Stimulated activated CD4-positive, alpha-beta T cell treated with anti-CD3 and anti-CD28 coated beads, TNF-alpha, amount 100 ng/mL, for 4 hours (primary cell): ENCODE data around the gene CTNNA2.

Experiments
- DNase-seq, 3 experiments: peaks; one replicate each; pipeline ENCODE4 v3.0.0-alpha.2; 2020; ENCODE audit warnings: low read depth in 3 of 3

Gene CTNNA2

DNA sequence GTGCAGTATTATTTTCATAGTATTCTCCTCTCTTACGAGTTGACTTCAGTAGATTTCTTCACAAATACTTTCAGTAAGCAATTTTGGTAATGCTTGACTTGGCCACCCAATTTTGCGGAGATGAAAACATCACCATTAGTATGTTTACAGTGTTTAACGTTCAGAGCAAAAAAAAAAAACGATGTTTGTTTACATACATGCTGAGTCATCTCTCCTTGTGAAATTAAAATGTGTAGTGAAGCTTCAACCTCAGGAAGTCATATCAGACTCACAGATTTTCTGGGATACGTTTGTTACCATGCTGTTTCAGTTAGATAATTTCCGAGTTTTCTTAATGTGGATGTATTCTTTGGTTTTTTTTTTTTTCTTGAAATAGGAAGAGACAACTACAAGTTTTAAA, 100.1 kb downstream of the CTNNA2 start:
- no peak for DNase-seq

GRCh38 chr2:79619442-79619841, 106.6 kb downstream of the CTNNA2 start:
- no peak for DNase-seq

DNA sequence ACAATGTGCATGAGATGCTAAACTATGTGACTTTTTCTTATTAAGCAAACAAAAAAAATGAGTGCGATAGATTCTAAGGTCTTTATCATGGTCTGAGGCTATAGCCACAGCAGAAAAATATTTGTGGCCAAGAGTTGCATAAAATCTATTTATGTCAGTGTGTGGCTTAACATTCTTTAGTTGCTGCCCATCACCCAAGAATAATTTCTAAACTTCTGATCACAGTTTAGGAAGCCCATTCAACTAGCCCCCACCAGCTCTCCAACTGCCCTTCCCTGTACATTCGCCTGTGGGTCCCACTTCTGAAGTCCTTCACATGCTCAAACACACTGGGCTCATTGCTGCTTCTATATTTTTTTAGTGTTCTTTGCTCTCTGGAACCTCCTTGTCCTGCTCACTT, 107.1 kb downstream of the CTNNA2 start:
- DNase-seq: no peak

- DNase-seq: no peak
These were observed 107.8 kb downstream of the CTNNA2 start for GRCh38 chr2:79620679-79621078.

DNA sequence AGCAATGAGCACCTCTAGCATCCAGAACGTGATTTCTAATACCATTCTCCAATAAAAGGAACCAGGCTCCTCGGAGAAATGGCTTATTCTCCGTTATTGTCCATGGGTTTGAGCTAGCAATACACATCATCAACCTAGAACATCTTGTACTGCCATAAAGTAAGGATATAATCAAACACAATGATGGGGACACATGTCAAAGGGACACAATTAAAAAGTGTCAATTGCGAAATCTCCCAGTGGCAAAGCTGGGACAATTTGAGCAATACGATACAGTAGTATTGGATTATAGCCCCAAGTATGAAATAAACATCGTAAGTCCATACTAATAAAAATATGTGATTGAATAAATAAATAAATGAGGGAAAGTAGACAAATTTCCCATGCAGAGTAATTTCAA, 108.4 kb downstream of the CTNNA2 start:
- no peak for DNase-seq

GRCh38 chr2:79621755-79622154, 108.9 kb downstream of the CTNNA2 start:
- DNase-seq: no peak

DNA sequence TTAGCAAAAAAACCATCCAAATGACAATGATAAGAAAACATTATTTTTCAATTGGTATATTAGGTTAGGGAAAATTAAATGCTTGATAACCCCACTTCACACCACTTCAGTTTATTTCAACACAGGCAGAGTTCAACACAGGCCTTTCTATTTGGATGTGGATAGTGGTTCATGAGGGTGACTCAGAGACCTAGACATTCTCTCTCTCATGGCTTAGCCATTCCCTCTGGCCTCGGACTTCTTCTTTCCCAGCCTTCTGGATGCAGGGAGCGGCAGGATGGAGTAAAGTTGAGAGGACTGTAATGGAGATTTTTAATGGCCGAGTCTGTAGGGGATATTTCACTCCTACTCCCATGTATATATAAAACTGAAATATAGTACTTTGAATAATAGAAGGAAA, 109.7 kb downstream of the CTNNA2 start:
- DNase-seq: no peak

GRCh38 chr2:79627237-79627636, 114.4 kb downstream of the CTNNA2 start:
- no peak for DNase-seq

GRCh38 chr2:79630060-79630459, 117.2 kb downstream of the CTNNA2 start:
- no peak for DNase-seq

- no peak for DNase-seq
These were observed 118.2 kb downstream of the CTNNA2 start for GRCh38 chr2:79630972-79631557.

- no peak for DNase-seq
These were observed 125.6 kb downstream of the CTNNA2 start for GRCh38 chr2:79638410-79638809.

- no peak for DNase-seq
These were observed 126.1 kb downstream of the CTNNA2 start for GRCh38 chr2:79638954-79639353.

- no peak for DNase-seq
These were observed 127.2 kb downstream of the CTNNA2 start for GRCh38 chr2:79640001-79640400.

DNA sequence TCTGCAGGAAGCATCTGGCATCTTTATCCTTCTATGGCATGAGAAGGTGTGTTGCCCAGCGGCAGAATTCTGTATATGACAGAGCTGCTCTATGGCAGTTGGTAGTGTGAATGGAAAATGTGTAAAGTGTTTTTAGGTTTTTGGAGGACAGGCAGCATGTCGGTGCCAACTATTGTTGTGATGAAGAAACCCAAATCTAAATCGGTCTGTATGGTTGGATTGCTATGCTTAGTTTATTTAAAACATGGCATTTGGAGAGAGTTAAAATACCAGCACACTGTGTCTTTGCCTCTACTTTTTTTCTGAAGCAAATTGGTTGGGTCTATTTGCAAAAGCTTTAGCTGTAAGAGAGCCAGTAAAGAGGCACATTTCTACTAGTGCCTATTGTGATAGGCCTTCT, 136.7 kb downstream of the CTNNA2 start:
- DNase-seq: no peak

DNA sequence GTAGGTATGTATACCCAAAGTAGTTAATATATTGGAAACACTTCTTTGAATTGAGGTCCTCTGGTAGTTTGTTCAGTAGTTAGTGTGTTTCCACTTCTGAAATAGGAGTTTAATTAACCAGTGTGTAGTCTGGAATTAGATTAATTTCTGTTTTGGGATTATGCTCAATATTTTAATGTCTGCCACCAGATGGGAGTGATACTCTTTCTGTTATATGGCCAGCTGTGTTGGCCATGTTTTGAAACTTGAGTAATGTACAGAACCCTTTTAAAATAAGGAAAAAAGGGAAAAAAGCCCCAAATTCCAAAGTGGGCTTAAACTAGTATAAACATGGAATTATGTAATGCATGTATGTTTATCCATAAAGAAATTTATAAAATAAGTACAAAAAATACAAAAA, 147.7 kb downstream of the CTNNA2 start:
- DNase-seq: no peak

DNA sequence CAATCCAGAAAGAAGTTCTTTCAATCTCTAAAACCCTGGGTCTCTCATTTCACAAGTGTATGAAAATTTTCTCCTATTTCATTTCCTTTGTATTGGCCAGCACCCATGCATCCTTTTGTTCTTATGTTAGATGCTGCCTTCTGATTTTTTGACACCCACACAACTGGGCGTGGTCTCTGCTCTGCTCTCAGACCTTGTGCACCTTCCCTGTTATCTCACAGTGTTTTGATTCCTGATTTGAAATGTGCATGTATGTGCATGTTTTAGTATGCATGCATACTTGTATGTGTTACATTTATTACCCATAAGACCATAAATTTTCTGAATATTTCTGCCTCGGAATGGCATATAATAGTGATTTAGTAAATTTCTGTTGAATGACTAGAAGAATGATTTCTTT, 152.2 kb downstream of the CTNNA2 start:
- no peak for DNase-seq

DNA sequence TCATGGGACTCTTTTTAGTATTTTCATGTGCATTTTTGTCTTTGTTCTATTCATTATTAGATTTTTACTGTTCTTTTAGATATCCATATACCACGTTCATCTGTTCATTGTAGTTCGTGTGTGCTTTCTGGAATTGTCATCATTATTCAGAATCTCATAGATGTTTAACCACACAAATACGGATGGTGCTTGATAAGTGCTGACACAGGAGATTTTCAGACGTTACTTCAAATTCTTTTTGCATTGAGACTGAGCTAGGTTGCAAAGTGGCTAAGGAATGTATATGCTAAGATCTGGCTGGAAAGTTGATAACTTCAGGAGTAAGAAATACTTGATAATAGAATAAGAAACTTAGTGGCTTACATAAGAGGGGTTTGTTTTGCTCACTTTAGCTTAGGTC, 153.6 kb downstream of the CTNNA2 start:
- DNase-seq: no peak

DNA sequence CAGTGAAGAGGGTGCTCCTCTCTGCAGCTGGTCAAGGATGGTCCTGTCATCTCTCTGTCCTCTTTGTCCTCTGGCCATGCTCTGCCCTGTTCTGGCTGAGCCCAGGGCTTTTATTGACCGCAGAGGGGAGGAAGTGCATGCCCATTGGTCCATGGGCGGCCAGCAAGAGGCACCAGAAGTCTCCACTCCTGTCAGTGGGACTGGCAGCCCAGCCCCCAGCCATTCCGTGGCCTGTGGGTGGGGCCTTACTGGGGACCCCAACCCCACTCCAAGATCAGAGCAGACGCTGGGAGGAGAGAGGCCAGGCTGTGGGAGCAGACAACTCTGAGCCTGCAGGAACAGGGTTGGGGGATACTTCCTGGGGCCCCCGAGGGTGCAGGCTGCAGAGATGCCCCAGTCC, 156.9 kb downstream of the CTNNA2 start:
- DNase-seq: no peak

- no peak for DNase-seq
These were observed 157.3 kb downstream of the CTNNA2 start for GRCh38 chr2:79670198-79670597.

DNA sequence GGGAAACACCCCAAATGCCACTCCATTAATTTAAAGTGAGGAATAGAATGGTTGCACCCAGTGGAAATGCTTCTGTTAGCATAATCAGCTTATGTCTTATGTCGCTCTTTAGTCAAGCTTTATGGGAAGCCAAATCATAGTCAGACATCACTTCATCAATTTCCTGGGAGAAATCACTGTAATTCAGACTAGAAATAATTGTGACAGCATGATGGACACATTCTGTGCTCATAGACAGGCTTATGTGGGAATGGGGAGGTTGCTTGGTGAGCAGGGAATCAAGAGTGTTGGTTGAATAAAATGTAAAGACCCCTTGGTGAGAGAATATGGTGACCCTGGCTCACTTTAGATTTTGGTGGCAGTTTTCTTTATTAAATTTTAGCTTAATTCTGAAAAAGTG, 174.0 kb downstream of the CTNNA2 start:
- DNase-seq: no peak

GRCh38 chr2:79695248-79695647, 182.4 kb downstream of the CTNNA2 start:
- no peak for DNase-seq

DNA sequence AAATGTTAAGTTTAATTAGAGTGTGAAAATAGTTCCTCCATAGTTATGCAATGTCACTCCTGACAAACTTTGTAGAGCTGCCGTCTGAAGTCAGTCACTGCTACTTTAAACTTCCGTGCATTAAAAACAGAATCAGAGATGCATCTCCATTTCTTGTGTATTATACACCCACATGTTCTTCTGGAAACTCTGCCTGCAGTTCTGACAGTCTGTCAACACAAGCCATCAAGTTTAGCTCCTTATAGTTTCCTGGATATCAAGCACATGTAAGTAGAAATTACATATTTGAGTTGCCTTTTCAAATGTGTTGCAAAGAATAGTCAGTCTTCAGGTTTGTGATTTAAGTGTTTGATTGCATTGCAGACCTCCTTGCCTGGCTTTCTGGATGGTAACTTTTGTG, 184.3 kb downstream of the CTNNA2 start:
- DNase-seq: no peak

GRCh38 chr2:79700651-79701050, 187.8 kb downstream of the CTNNA2 start:
- DNase-seq: no peak

DNA sequence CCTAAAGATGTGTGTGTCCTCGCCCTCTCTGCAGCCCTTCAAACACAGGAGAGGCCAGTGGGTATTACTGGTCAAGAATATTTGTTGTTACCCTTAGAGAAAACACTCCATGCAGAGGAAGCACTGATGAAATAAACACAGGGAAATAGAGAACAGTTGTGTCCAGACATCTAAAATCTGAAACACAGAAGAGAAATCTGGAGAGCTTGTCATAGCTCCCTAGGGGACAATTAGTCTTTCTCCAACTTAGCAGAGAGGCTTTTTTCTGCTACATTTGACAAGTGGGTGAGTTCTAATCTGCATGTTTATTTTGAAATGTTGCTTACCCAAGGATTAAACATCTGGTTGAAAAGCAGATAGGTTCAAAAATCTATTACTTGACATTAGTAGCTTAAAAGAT, 190.1 kb downstream of the CTNNA2 start:
- DNase-seq: no peak

GRCh38 chr2:79711098-79711497, 198.2 kb downstream of the CTNNA2 start:
- no peak for DNase-seq
